Measurements from ENCODE around the gene AKT2.

- TF ChIP-seq REST (IDR thresholded peaks at IDR 0.05): no peak
- TF ChIP-seq ZFP36 (IDR thresholded peaks at IDR 0.05; ENCODE audit: borderline replicate concordance, partially characterized antibody): no peak
- TF ChIP-seq RARB (CRISPR knock-in tag; IDR thresholded peaks at IDR 0.05): no peak
- TF ChIP-seq CTCF (IDR thresholded peaks at IDR 0.05): no peak
- TF ChIP-seq MAX (IDR thresholded peaks at IDR 0.05): no peak
- no peak for TF ChIP-seq MYC (IDR thresholded peaks at IDR 0.05; ENCODE audit: borderline replicate concordance, low read length)
- TF ChIP-seq EP300 (IDR thresholded peaks at IDR 0.05): no peak
- TF ChIP-seq CEBPB (IDR thresholded peaks at IDR 0.05): no peak
- no peak for TF ChIP-seq POLR2A (IDR thresholded peaks at IDR 0.05; ENCODE audit: low read length)
- no peak for TF ChIP-seq CHD2 (IDR thresholded peaks at IDR 0.05; ENCODE audit: low read length, partially characterized antibody)
These were observed 59.5 kb downstream of the AKT2 start for GRCh38 chr19:40225440-40226305.
